Vagina (tissue), 2 donors: ENCODE measurements around the gene ZNF615.

Source experiments
- POLR2A ChIP-seq, 2 donors: fragments of 450-650 bp; IDR thresholded peaks; one replicate each; pipeline ENCODE4 v1.6.1; 2017; ENCODE audit warnings: antibody characterized with exemption in 2 of 2, mild to moderate bottlenecking in 2 of 2, moderate library complexity in 2 of 2
- POLR2AphosphoS5 ChIP-seq, 2 donors: sonication (generic); formaldehyde crosslinking; IDR thresholded peaks; one replicate each; pipeline ENCODE4 v1.9.0; 2017; ENCODE audit warnings: antibody characterized with exemption in 2 of 2, mild to moderate bottlenecking in 2 of 2, low read depth in 1 of 2; ENCODE audit not compliant: insufficient read depth in 1 of 2
- TF ChIP-seq, protein P1 (sequence below), 3 experiments: fragments of 450-650 bp in 2 of 3; fragments of 200-600 bp in 1 of 3; sonication (generic) in 1 of 3; IDR thresholded peaks; one replicate each; pipeline ENCODE4 v1.5.1; 2017 to 2019; ENCODE audit warnings: antibody characterized with exemption in 3 of 3, mild to moderate bottlenecking in 2 of 3, moderate library complexity in 2 of 3

DNA sequence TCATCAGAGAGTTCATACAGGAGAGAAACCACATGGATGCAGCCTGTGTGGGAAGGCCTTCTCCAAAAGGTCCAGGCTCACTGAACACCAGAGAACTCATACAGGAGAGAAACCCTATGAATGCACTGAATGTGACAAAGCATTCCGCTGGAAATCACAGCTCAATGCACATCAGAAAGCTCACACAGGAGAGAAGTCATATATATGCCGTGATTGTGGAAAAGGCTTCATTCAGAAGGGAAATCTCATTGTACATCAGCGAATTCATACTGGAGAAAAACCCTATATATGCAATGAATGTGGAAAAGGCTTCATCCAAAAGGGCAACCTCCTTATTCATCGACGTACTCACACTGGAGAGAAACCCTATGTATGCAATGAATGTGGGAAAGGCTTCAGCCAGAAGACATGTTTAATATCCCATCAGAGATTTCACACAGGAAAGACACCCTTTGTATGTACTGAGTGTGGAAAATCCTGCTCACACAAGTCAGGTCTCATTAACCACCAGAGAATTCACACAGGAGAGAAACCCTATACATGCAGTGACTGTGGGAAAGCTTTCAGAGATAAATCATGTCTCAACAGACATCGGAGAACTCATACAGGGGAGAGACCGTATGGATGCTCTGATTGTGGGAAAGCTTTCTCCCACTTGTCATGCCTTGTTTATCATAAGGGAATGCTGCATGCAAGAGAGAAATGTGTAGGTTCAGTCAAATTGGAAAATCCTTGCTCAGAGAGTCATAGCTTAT lies 63.0 kb downstream of the ZNF615 start:
- TF ChIP-seq, protein P1, sequence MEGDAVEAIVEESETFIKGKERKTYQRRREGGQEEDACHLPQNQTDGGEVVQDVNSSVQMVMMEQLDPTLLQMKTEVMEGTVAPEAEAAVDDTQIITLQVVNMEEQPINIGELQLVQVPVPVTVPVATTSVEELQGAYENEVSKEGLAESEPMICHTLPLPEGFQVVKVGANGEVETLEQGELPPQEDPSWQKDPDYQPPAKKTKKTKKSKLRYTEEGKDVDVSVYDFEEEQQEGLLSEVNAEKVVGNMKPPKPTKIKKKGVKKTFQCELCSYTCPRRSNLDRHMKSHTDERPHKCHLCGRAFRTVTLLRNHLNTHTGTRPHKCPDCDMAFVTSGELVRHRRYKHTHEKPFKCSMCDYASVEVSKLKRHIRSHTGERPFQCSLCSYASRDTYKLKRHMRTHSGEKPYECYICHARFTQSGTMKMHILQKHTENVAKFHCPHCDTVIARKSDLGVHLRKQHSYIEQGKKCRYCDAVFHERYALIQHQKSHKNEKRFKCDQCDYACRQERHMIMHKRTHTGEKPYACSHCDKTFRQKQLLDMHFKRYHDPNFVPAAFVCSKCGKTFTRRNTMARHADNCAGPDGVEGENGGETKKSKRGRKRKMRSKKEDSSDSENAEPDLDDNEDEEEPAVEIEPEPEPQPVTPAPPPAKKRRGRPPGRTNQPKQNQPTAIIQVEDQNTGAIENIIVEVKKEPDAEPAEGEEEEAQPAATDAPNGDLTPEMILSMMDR (IDR thresholded peaks at IDR 0.05) = no peak
- TF ChIP-seq POLR2A (IDR thresholded peaks at IDR 0.05) (no peak), POLR2AphosphoS5 (IDR thresholded peaks at IDR 0.05; ENCODE audit: insufficient read depth in 1 of 2, low read depth in 1 of 2) (no peak)
